NCI-H774 (cell line): Measurements from ENCODE around the gene RNLS.

ENCODE experiments used
- DNase-seq: peaks from one replicate; lab custom pipeline; 2025; lab: John Stamatoyannopoulos, UW

The RNLS gene

GRCh38 chr10:88230251-88230650, 352.9 kb downstream of the RNLS start:
- no peak for DNase-seq

- no peak for DNase-seq
Observed at GRCh38 chr10:88228130-88228529, 355.0 kb downstream of the RNLS start.

GRCh38 chr10:88227342-88228018, 355.6 kb downstream of the RNLS start:
- no peak for DNase-seq

GRCh38 chr10:88226891-88227290, 356.2 kb downstream of the RNLS start:
- no peak for DNase-seq

- DNase-seq: no peak
Observed at GRCh38 chr10:88226071-88226659, 357.0 kb downstream of the RNLS start.
